ENCODE data around the gene RIPOR2. TPM values are rescaled to one million over a fixed set of nuclear protein-coding genes. Genes with fewer than 3 reads are reported as not detected.

The RIPOR2 gene
- total RNA-seq, 1 donor from 2014 or later = 21.3 TPM

DNA sequence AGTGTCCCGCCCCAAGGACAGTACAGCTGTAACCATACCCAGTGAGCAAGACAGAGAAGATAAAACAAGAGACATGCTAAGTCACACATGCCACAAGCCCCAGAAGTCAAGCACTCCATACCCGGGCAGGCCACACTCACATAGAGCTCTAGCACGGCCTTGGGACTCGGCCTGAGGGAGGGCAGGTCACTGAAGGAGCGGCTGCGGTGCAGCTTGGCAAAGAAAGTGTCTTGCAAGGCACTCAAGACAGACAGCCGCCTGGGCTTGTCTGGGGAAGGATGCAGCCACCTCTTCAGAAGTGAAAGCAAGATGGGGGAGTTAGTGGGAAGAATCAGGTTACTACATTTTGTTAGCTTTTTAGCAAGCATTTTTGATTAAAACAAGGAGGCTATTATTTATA lies 88.4 kb downstream of the RIPOR2 start:
- DNase-seq = no peak

DNA sequence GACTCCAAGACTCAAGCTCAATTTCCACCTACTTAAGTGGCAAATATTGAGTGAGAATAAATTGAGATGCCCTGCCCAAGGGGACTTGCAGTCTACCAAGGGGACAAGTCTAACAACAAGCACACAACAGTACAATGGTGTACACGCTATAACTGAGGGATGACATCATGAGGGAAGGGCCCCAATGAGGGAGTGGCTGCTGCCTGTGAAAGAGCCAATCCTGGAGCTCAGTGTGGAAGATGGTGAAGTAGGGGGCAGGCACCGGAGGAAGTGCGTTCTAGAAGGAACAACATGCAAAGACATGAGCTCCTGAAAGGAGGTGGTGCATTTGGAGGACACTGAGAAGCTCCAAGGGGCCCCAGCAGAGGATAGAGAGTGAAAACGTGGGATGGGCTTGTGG lies 90.2 kb downstream of the RIPOR2 start:
- no peak for DNase-seq

DNA sequence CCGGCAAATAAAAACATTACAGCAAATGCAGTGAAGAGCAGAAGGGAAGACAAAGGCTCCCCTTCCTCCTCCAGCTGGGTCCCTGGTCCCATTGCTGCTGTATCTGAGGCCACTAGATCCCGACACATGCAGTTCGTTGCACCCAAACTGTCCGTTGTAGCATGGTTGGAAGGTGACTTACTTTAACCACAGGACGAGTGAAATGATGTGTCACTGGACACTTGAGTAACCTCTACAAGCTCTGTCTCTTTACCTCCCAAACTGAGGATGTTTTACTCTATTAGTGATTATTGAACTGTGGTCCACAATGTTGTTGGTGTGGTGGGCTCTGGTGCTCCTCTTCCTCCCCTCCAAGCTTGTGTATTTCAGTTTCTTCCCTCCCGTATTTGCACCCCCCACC lies 90.9 kb downstream of the RIPOR2 start:
- DNase-seq = no peak

DNA sequence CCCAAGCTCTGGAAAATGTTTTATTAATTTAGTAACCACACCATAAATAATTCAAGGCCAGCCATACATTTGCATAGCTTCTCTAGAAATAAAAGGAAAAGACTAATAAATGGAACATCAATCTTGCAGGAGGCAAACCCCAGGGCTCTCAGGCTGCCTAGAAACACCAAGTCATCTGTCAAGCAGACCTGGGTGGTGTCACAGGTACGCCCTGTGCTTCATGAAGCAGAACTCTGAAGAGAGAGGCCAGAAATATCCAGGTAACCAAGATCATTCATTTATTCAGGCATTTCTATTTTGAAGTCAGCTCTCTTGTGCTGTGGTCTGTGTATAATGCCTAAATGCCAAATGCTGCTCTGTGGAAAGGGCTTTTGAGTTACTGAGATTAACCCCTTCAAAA lies 91.7 kb downstream of the RIPOR2 start:
- DNase-seq = no peak

DNA sequence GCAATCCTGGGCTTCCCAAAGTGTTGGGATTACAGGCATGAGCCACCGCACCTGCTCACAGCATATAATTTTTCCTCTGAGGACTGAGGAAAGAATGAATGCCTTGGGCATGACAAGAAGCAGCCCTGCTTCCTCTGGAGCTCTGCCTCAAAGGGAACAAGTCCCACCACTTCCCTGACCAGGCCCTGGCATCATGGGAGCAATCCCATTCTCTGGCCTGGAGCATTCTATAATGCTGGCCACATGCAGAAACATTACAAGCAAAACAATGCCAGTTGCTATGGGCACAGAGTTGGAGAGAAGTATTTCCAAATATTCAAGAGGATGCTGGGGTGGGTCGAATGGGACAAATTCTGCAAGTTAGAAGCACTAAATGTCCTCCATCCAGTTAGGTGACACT lies 95.6 kb downstream of the RIPOR2 start:
- DNase-seq = no peak

DNA sequence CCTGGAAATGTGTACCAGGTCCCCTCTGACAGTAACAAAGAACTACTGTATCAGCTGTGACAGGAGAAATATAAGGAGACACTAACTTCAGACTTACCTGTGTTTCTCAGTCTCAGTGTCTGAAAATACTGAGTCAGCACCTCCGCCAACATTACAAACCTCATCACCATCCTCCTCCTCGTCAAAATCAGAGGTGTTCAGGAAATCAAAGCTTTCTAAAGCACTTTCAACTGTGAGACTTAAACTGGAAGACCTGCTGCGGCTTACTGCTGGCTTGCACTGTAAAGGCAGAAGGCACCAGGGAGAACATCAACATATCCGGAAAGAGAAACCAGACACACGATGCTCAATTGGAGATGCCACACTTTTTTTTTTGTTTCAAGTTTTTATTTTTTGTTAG lies 96.8 kb downstream of the RIPOR2 start:
- no peak for DNase-seq

DNA sequence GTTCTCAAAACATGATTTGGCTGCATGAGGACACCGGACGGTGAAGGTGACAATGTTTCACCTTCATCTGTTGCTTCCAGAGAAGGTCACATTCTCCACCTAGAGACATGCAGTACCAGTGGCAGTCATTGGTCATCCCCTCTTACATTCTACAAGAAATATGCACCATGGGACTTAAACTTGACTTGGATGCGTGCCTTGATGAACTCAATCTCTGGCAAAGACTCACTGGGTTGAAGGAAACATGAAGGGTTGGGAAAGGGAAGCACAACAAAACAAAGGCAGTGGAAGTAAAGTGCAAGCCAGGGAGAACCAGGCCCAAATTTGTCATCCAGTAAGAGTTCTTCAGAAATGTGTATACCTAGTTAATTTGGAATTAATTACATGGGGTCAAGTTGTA lies 97.7 kb downstream of the RIPOR2 start:
- no peak for DNase-seq

DNA sequence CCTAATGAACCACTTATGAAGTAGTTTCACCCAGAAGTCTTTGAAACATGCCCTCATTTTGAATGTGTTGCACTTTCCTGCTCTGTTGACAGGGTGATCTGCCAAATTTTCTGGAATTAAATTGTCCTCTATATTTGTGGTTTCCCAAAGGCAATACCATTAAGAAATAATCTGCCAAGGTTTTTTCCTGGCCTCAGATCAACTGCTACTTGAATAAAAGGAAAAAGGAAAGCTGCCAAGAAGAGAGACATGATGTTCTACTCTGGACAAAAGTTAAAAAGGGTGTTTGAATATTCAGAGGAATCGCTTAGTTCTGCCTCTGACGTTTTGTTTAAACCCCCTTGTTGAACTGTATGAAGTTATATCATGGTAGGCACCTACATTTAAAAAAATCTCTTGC lies 99.7 kb downstream of the RIPOR2 start:
- peak; percentile 37 for DNase-seq

DNA sequence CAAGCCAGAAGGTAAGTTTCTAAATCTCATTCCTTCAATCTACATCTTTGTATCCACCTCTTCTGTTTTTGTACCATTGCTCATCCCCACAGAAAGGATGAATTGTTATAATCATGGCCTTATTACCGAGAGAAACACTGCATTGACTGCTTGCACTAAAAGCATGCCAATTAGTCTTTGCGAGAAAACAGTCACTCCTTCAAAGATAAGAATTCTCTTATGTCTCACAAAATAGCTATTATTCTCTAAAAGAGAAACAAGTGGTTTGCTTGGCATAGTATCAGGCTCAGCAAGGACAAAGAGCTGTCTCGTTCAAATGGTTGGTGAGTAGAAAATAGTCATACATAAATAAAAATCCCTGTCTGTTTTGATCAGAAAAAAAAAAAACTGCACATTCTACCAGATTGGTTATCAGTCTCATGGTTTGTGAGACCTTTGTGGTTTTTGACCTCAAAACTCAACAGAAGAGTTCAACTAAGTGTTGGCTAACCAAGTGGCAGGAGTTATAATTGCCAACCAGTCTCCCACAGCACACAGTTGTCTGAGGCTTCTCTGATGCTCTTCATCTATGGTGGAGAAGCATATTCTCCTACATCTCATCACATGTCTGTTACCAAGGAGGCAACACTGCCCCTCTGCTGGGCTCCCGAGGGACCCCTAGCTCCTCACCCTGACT lies 101.9 kb downstream of the RIPOR2 start:
- no peak for DNase-seq

DNA sequence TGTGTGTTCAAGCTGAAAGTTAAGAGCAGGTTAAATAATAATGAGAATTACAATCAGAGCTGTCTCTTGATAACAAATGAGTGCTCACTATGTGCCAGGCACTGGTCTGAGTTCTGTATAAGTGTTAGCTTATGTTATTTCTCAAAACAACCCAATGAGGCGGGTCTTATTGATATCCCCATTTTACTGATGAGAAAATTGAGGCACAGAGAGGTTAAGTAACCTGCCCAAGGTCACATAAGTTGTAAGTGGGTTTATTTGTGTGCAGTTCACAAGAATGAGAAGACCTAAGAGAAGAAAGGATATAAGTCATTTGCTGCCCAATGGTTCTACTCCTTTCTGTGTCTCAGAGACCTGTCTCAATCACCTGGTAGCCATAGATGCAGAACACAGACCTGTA lies 103.0 kb downstream of the RIPOR2 start:
- no peak for DNase-seq

DNA sequence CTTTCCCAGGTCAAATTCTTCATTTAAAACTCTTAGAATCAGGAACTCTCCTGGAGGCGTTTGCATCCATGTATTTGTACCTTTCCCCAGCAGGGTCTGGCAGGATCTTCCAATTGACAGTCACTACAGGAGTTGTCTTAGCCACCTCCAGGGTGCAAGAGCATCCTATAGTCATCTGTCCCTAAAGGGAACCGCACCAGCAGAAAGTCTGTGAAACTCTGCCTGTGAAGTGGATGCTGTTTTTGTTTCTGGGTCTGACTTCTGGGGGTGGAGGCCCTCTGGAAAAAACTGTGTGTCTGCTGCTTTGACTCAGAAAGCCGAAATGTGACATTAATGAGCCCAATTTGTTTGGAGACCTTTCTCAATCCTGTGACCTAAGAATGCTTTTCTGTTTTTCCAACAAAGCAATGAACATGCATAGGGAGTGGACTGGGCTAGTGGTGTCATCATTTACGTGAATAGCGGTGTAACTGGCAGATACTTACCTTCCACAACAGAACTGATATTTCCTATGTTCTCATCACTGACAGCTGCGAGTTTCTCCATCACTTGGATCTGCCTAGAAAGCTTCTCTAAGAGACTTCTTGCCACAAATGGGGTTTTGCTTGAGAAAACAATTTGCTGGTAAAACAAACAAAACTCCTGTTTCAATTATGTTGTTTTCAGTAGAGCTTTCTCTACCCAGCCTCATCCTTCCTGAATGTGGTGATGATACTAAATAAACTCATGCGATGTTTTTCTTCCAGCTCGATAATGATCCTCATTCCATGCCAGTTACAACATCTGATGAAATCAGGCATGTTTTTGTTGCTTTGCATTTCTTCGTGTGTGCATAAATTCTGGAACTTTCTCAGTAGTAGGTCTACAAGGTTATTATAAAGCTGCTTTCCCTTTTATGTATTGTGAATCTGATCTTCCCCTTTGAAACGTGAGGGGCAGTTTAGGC lies 103.7 kb downstream of the RIPOR2 start:
- DNase-seq = no peak

DNA sequence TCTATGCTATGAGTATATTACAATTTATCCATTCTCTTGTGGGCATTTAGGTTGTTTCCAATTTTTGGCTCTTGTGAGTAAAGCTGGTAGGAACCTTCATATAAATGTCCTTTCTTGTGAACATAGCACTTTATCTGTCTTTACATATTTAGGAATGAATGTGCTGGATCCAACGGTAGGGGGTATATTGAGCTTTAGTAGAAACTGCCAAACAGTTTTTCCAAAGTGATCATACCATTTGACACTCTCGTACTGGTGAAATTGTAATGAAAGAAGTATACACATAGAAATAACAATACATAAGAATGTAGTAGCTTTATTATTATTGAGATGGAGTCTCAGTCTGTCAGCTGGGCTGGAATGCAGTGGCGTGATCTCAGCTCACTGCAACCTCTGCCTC lies 106.1 kb downstream of the RIPOR2 start:
- no peak for DNase-seq

DNA sequence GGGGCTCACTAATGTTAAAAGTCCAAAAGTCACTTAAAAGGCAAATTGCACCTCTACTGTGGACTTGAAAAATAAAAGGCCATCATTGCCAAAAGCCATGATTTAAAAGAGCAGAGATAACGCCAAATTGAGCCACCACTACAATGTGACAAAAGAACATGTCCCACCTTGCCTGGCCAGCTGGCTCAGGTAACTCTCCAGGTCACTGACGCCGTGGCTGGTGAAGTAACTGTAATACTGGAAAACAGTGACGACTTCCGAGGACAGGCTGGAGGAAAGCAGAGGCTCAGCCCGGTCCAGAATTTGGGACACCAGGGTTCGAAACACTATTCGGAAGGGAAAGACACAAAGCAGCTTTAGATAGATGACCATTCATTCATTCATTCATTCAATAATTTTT lies 107.8 kb downstream of the RIPOR2 start:
- DNase-seq = no peak

DNA sequence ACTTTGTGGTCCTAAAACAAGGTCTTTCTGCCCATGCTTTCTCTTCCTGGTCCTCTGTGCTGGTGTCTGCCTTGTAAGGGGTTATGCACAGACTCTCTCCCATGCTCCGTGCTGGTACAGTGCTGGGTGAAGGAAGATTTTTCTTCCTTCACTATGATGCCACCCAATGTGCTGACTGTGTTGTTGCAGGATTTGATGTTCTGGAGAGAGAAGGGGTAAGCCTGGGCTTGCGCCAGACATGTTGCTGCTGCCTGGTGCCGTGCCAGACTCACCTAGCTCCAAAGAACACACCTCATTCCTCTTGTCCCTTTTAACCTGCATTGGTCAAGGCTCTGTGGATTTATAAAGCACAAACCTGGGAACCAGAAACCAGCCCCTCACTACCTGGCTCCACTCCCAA lies 108.6 kb downstream of the RIPOR2 start:
- DNase-seq = no peak

DNA sequence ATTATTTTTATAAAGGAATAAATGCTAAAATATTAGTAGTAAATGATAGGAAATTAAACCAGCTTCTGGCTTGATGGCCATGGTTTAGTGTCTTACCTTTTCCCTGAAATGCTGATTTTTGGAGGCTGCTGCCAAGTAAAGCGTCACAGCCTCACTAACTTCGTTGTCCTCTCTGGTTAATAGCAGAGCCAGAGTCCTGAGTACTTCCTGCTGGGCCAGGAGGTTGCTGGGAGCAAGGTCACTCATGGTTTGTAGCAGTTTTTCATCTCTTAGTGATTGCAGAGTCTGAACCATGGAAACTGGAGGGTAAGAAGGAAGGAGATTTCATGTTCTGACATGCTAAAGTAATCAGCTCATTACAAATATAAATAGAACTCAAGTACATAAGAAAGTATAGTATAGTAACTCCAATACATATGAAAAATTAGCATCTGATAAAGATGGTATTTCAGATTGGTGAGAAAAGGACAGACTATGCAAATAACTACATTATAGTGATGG lies 110.6 kb downstream of the RIPOR2 start:
- no peak for DNase-seq

DNA sequence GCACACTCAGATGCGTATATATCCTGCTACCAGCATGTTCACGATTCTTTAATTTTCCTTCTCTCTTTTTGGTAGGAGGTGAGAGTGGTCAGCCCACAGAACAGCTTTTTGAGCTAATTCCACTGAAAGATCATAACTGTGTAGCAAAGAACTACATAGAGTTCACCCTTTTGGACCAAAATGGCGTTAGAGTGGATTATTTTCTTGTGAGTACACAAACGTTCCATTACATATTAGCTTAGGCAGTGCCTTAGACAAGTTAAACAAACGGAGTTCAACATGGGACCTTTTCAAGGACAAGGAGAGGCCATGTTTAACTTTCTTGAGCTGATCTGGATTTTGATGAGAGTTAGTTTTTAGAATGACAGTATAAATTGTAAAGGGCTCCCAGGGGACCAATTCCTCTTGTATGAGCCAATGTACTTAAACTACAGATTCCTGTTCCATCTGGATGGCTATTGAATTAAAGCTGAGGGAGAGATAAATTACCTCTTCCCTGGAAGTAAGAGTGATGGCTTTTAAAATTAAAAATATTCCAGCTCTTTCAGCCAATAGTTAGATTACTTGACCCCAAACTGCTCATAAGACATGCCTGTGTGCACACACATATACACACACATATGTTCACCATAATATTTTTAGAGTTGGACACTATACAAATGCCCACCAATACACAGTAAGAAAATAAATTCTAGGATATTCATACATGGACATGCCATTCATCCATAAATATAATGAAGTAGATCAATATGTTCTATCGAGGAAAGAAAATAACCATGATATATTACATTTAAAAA lies 111.4 kb downstream of the RIPOR2 start:
- DNase-seq = no peak

DNA sequence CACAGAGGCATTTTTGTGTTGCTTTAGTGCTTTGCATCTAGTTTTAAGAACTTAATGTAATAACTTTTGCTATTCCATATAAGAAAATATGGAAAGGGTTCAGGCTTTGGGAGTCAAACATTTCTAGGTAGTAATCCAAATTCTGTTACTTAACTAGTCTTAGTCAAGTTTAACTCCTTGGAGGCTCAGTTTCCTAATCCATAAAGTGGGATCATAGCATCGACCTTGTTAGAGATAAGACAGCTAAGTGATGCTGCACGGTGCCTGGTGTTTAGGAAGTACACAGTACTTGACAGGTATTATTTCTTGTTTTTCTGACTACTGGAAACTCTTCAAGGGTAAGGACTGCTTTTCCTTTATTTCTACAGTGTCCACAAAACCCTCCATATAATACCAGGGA lies 112.6 kb downstream of the RIPOR2 start:
- no peak for DNase-seq

DNA sequence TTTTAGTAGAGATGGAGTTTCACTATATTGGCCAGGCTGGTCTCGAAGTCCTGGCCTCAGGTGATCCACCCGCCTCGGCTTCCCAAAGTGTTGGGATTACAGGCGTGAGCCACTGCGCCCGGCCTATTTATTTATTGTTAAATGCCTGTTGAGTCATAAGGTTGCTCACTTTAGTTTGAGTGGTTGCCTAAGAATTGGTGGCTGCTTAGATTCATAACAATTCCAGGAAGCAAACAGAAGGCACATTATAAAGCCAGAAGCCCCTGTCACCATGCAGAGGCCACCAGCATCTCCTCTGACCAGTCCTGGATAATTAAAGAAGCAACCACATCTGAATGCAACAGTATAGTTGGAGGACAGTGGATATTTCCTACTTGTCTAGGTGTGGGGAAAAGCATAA lies 113.1 kb downstream of the RIPOR2 start:
- DNase-seq = no peak

DNA sequence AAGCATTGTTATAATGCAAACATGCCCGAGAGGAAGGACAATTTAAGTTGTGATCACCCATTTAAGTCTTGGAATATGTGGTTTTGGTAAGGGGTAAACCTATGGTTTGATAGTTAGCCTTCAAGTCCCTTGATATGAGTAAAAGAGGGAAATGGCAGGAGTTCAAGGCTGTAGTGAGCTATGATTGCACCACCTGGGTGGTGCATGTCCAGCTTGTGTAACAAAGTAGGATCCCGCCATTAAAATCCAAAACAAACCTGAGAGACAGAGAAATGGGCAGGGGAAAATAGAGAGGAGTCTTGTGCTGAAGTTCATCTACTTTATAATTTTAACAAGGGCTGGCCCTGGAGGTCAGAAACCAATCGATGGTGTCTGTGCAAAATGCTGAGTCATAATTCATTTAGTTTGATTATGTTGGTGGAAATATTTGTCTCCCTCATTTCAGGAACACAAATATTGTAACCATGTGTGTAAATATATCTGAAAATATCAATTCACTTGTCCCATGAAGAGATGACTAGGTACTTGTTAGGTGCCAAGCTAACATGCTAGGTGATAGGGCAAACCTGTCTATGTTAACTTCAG lies 113.8 kb downstream of the RIPOR2 start:
- no peak for DNase-seq

DNA sequence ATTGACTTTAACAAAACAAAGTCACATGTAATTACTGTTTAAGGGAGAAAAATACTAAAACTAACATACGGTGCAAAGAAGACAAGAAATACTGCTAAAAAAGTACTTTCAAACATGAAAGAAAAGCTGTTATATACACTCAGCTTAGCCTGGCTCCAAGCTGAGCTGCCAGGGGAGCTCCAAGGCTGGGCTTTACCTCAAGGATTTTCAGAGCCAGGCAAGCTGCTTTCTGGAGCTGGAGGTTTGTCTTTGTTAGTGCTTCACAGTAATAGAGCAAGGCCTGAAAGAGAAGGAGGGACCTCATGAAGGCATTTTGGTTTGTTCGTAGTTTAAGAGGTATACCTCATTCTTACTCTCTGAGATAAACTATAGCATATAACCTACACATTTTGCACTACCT lies 117.4 kb downstream of the RIPOR2 start:
- no peak for DNase-seq

DNA sequence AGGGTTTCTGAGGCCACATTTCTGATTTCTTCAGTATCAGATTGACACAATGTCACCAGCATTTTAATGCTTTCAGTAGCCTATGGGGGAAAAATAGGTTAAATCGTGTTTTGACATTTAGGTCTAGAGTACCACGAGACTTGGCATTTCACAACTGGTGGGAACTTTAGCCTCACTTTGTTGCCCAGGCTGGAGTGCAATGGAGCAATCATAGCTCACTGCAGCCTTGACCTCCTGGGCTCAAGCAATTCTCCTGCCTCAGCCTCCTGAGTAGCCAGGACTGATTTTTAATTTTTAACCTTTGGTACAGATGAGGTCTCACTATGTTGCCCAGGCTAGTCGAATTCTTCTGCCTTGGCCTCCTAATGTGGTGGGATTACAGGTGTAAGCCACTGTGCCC lies 126.0 kb downstream of the RIPOR2 start:
- no peak for DNase-seq

DNA sequence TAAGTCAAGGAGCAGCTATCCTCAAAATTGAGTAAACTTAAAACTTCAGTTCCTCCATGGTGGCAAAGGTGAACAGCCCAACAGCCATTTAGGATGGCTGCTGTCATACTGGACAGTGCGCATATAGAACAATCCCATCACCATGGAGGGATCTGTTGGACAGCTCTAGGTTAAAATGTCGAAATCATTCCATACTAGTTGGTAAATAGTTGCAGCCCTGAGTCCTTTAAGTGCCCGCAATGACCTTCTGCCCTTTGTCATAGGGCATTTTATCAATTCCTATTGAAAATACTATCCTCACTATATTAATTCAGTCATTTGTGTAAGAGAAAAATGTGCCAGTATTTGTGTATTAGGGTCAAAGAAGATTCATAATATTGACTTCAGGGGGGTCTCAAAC lies 128.2 kb downstream of the RIPOR2 start:
- no peak for DNase-seq

Data from tongue (tissue), 2 donors.